GM12878 (cell line): Measurements from ENCODE around the gene FAF1. TPM values are rescaled to one million over a fixed set of nuclear protein-coding genes. Genes with fewer than 3 reads are reported as not detected.
"Not testable (repeated sequence)": the region's sequence is repeated elsewhere in the genome, so short reads cannot be mapped to it uniquely, and the experiment has no call there.

Experiments
- ATAC-seq: fragments of 200-7000 bp; cut with Tn5 transposase; 3 replicates; pipeline ENCODE4 v1.9.1; 2020; ENCODE audit warnings: mild to moderate bottlenecking, moderate library complexity
- BruUV-seq: library from RNA; stranded (reverse); fragments of 400-500 nt; replicated peaks from 2 replicates; lab custom pipeline; 2021; lab: Mats Ljungman, UMichigan
- CTCF ChIA-PET: fragments of 300-600 bp; sonication (Branson Sonifier 250); formaldehyde crosslinking; extraction: SDS; loops from one replicate; lab custom pipeline; 2021; ENCODE audit warnings: inconsistent platforms; lab: Yijun Ruan, JAX
- POLR2A ChIA-PET: fragments of 350-600 bp; formaldehyde crosslinking; extraction: SDS; loops from one replicate; lab custom pipeline; 2021; ENCODE audit warnings: inconsistent platforms; lab: Charles Lee
- RAD21 ChIA-PET: fragments of 300-600 bp; sonication (Branson Sonifier 250); formaldehyde crosslinking; loops from one replicate; lab custom pipeline; 2023; ENCODE audit warnings: antibody characterized with exemption; ENCODE audit not compliant: unreplicated experiment; lab: Charles Lee
- SMC1A ChIA-PET: fragments of 300-600 bp; sonication (Branson Sonifier 250); formaldehyde crosslinking; loops from one replicate; lab custom pipeline; 2023; ENCODE audit not compliant: unreplicated experiment, uncharacterized antibody; lab: Charles Lee
- DNase-seq: peaks from one replicate; pipeline ENCODE4 v3.0.0-alpha.2; 2011; ENCODE audit warnings: low read depth, low spot score
- FAIRE-seq: peaks from 3 replicates; lab custom pipeline; 2011; peaks lifted over from hg19 to GRCh38; lab: Jason Lieb, UNC
- H2AFZ ChIP-seq: 2 replicates; pipeline ENCODE4 v1.6.0; 2011; ENCODE audit warnings: low read depth, low read length, control low read depth; ENCODE audit not compliant: control insufficient read depth
- H3K27ac ChIP-seq: 2 replicates; pipeline ENCODE4 v1.5.1; 2011; ENCODE audit warnings: control low read depth; ENCODE audit not compliant: control insufficient read depth, insufficient read depth
- H3K27me3 ChIP-seq, 2 experiments: replicated peaks in 1 of 2; 2 replicates each; pipeline versions ENCODE4 v1.6.0 to v1.6.1; 2011; ENCODE audit warnings: low read length in 1 of 2; ENCODE audit not compliant: control insufficient read depth in 2 of 2, insufficient read depth in 2 of 2
- H3K36me3 ChIP-seq, 2 experiments: 2 replicates each; pipeline ENCODE4 v1.5.1; 2011; ENCODE audit warnings: low read length in 1 of 2; ENCODE audit not compliant: control insufficient read depth in 2 of 2, insufficient read depth in 2 of 2
- H3K4me1 ChIP-seq: 2 replicates; pipeline ENCODE4 v1.6.1; 2011; ENCODE audit warnings: mild to moderate bottlenecking, low read length, moderate library complexity, mixed read lengths; ENCODE audit not compliant: control insufficient read depth, insufficient read depth
- H3K4me2 ChIP-seq: 2 replicates; pipeline ENCODE4 v1.6.0; 2011; ENCODE audit warnings: control low read depth; ENCODE audit not compliant: control insufficient read depth, insufficient read depth
- H3K4me3 ChIP-seq: fragments of 200-600 bp; sonication (generic); 2 replicates; pipeline ENCODE4 v1.5.1; 2016
- H3K79me2 ChIP-seq: 2 replicates; pipeline ENCODE4 v1.6.0; 2011; ENCODE audit warnings: low read length; ENCODE audit not compliant: control insufficient read depth, insufficient read depth
- H3K9ac ChIP-seq: 2 replicates; pipeline ENCODE4 v1.8.0; 2011; ENCODE audit warnings: low read length, control low read depth, mixed read lengths; ENCODE audit not compliant: control insufficient read depth, insufficient read depth
- H3K9me3 ChIP-seq: replicated peaks from 3 replicates; pipeline ENCODE4 v1.5.1; 2011; ENCODE audit warnings: mild to moderate bottlenecking, low read length; ENCODE audit not compliant: control insufficient read depth, insufficient read depth
- H4K20me1 ChIP-seq: 2 replicates; pipeline ENCODE4 v1.6.0; 2011; ENCODE audit not compliant: control insufficient read depth, insufficient read depth
- ATF2 ChIP-seq: IDR thresholded peaks from 2 replicates; pipeline ENCODE4 v1.6.1; 2012; ENCODE audit warnings: low read length, inconsistent platforms
- CREB1 ChIP-seq: IDR thresholded peaks from 2 replicates; pipeline ENCODE4 v1.6.1; 2012; ENCODE audit warnings: low read depth, mild to moderate bottlenecking, inconsistent platforms
- NBN ChIP-seq: fragments of 450-650 bp; IDR thresholded peaks from 2 replicates; pipeline ENCODE4 v1.6.1; 2016
- PKNOX1 ChIP-seq: fragments of 450-650 bp; IDR thresholded peaks from 2 replicates; pipeline ENCODE4 v1.6.1; 2016; ENCODE audit warnings: mild to moderate bottlenecking
- SP1 ChIP-seq: IDR thresholded peaks from one replicate; pipeline ENCODE4 v1.6.1; 2011; ENCODE audit warnings: low read depth, low read length
- STAT3 ChIP-seq: IDR thresholded peaks from 2 replicates; pipeline ENCODE4 v1.6.1; 2011; ENCODE audit warnings: low read depth, low read length, improper control_type of control experiment
- SUZ12 ChIP-seq: fragments of 200-600 bp; sonication (generic); IDR thresholded peaks from one replicate; pipeline ENCODE4 v1.6.1; 2018; ENCODE audit warnings: antibody characterized with exemption, mild to moderate bottlenecking; ENCODE audit not compliant: unreplicated experiment
- USF1 ChIP-seq: IDR thresholded peaks from 2 replicates; pipeline ENCODE4 v1.6.1; 2011; ENCODE audit warnings: borderline replicate concordance, low read depth, mild to moderate bottlenecking, moderate library complexity, mixed read lengths, low read length; ENCODE audit not compliant: insufficient read depth; ENCODE audit errors: extremely low read length
- WGBS: methylation state at CpG from one replicate; pipeline ENCODE4 v1.1.6; 2016; ENCODE audit warnings: low lambda C conversion rate; ENCODE audit not compliant: insufficient replicate concordance, insufficient coverage; ENCODE audit errors: missing lambda C conversion rate; 5-methylcytosine and 5-hydroxymethylcytosine counted together
- in situ Hi-C: fragments of 300-500 bp; cut with MboI; formaldehyde crosslinking; loops from 9 replicates; pipeline ENCODE4 v1.14.3; 2018; ENCODE audit warnings: mixed read lengths
- intact Hi-C: fragments of 100-400 bp; cut with micrococcal nuclease; formaldehyde crosslinking; loops from one replicate; pipeline ENCODE4 v1.14.2; 2022; ENCODE audit not compliant: unreplicated experiment
- polyA plus RNA-seq, 11 experiments: library from polyadenylated mRNA; depleted of rRNA in 4 of 11; unstranded in 6 of 11; stranded (reverse) in 5 of 11; fragments of >200 nt; fragmentation: Nextera tagmentation in 4 of 11; fragmentation: Illumina TruSeq in 1 of 11; extraction: Ambion mirVana in 4 of 11; extraction: Trizol in 1 of 11; gene quantifications; 1 replicate in 1 of 11; 2 replicates in 10 of 11; pipeline versions ENCODE4 v1.2.1 to v1.2.3, GENCODE V29; 2011 to 2016; ENCODE audit warnings: inconsistent platforms in 2 of 11, missing spikeins in 2 of 11, low read depth in 1 of 11
- total RNA-seq, 4 experiments: library from RNA; depleted of rRNA in 3 of 4; stranded (reverse); fragments of >200 nt in 3 of 4; fragmentation: Illumina TruSeq in 1 of 4; extraction: Trizol in 1 of 4; gene quantifications; 2 replicates each; pipeline versions ENCODE4 v1.2.1 to v1.2.3, GENCODE V29; 2013 to 2021

Gene FAF1
- total and polyA plus RNA-seq, 10 of the 15 experiments (the other 5 are each of a cell fraction or from before 2014, with no cell fraction given) = 8.6 to 54.5 (median 23.7) TPM

- no peaks in the 10 kb centered on the region for H4K20me1 ChIP-seq
- intact Hi-C loops (no loop called here), in situ Hi-C loops (no loop called here)
- no peak for TF ChIP-seq NBN
- TF ChIP-seq ATF2 = no peak
- no peak for TF ChIP-seq PKNOX1
- no peak for TF ChIP-seq CREB1
- no peak for TF ChIP-seq STAT3
- no peak for TF ChIP-seq USF1
- no peak for TF ChIP-seq SP1
- TF ChIP-seq SUZ12 = no peak
- H3K79me2 ChIP-seq = peaks cover 20% of the 10 kb centered on the region
- no peak overlapping the region for H2AFZ ChIP-seq
- H3K4me1 ChIP-seq = peaks cover 3% of the 10 kb centered on the region
- no peak for ATAC-seq
- H3K27me3 ChIP-seq = no peaks in the 10 kb centered on the region
- H3K27ac ChIP-seq = no peak overlapping the region
- no peak overlapping the region for H3K9ac ChIP-seq
- POLR2A ChIA-PET = no interaction called here
- no peak for FAIRE-seq
- H3K36me3 ChIP-seq = no peaks in the 10 kb centered on the region
- no peak for DNase-seq
- CTCF ChIA-PET = no interaction called here
- no TSS peak for BruUV-seq
- no peaks in the 10 kb centered on the region; the same call in 1 of the 3 replicates for H3K9me3 ChIP-seq
- H3K4me3 ChIP-seq = no peak overlapping the region
- 89% methylated on average over 1 of the region's 1 CpG for WGBS
- SMC1A ChIA-PET = no interaction called here
- no peak overlapping the region for H3K4me2 ChIP-seq
- RAD21 ChIA-PET = no interaction called here
Observed at GRCh38 chr1:50913954-50914353, 46.1 kb downstream of the FAF1 start.

GRCh38 chr1:50910356-50910755 is 49.7 kb downstream of the FAF1 start:
- ATAC-seq, H2AFZ ChIP-seq, H3K4me1 ChIP-seq, H3K9ac ChIP-seq, RAD21 ChIA-PET, FAIRE-seq, H3K27me3 ChIP-seq, H3K36me3 ChIP-seq, H3K27ac ChIP-seq, H3K9me3 ChIP-seq, BruUV-seq, POLR2A ChIA-PET, in situ Hi-C loops, H3K79me2 ChIP-seq, DNase-seq, H3K4me2 ChIP-seq, H4K20me1 ChIP-seq, H3K4me3 ChIP-seq, intact Hi-C loops: not testable (repeated sequence)
- 100% methylated on average over 12 of the region's 12 CpGs for WGBS
- ChIA-PET CTCF (interaction anchor here (1.3 kb wide), 1 partner anchor 20 kb away, joined by 3 read pairs; no protein-coding TSS in a partner anchor), SMC1A (interaction anchor here (1.0 kb wide), 1 partner anchor 81 kb away, joined by 3 read pairs; no protein-coding TSS in a partner anchor)

GRCh38 chr1:50907610-50908009 is 52.5 kb downstream of the FAF1 start:
- H3K36me3 ChIP-seq, H3K4me1 ChIP-seq, CTCF ChIA-PET, H3K9ac ChIP-seq, H2AFZ ChIP-seq, POLR2A ChIA-PET, H3K27me3 ChIP-seq, intact Hi-C loops, in situ Hi-C loops, ATAC-seq, H4K20me1 ChIP-seq, SMC1A ChIA-PET, RAD21 ChIA-PET, H3K9me3 ChIP-seq, BruUV-seq, DNase-seq, H3K79me2 ChIP-seq, H3K4me2 ChIP-seq, H3K4me3 ChIP-seq, FAIRE-seq, H3K27ac ChIP-seq: not testable (repeated sequence)
